HG03025 (cell line): ENCODE data around the gene TSKU.

Source experiments
- ATAC-seq: cut with Tn5 transposase; IDR thresholded peaks from one replicate; pipeline ENCODE4 v1.9.1; 2021; ENCODE audit warnings: mild to moderate bottlenecking, moderate library complexity; ENCODE audit not compliant: unreplicated experiment, low FRiP score

Gene TSKU

DNA sequence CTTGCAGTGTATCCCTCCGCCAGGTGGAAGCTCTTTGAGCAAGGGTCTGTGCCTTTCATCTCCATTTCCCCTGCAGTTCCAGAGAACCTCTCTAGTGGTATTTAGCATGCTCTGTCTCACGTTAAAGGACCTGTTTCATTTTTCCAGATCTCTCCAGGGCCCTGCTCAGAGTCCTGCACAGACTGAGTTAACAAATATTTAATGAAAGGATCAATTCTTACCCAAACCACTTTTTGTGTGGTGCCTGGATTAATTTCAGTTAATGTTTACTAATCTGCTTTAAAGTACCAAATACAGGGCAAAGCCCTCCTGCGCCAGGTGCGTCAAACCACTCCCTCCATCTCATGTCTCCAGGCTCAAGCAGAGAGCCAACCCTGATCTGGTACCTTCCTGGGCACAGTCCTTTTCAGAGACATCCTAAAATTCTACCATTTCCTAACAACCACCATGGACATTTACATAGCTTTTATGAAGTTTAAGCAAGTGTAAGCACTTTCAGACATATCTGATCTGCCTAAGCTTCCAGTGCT is 58.8 kb downstream of the TSKU start:
- no peak for ATAC-seq

DNA sequence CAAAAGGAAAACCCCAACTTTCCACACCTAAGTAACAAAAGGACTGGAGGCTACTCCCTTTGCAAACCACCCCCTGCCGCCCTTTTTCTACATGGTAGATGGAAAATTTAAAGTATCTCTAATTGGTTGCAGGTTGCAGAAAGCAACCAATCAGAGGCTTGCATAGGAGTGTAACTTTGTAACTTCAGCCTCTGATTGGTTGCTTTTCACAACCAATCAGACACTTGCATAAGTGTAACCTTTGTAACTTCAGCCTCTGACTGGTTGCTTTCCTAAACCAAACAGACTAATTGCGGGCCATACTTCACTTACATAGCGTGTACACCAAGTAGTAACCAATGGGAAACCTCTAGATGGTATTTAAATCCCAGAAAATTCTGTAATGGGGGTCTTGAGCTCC is 60.8 kb downstream of the TSKU start:
- ATAC-seq: no peak

DNA sequence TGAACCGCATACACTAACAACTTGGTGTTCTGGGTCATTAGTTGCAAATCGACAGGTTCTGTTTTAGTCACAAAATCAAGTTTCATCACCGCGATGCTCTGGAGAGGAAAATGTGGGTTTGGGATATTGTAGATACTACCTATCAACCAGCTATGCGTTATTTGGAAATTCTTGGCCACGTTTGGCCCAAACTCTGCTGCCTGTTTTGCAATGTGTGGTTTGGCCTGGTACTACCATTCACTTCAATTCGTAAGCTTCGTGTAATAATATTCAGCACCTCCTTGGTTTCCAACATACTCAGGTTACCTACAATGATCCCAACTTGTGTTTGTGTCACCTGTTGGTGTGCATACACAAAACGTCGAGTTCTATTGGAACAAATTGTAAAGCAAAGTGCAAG is 61.4 kb downstream of the TSKU start:
- ATAC-seq: no peak

DNA sequence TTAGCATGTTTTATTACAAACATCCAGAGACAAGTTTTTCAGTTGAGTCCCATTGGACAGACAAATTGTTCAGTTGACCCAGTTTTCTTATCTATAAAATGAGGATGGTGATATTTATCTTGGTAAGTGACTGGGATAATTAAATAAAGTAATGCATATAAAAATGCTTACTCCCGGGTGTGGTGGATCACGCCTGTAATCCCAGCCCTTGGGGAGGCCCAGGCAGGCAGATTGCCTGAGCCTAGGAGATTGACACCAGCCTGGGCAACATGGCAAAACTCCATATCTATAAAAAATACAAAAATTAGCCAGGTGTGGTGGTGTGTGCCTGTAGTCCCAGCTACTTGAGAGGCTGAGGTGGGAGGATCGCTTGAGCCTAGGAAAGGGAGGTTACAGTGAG is 61.9 kb downstream of the TSKU start:
- ATAC-seq: no peak

DNA sequence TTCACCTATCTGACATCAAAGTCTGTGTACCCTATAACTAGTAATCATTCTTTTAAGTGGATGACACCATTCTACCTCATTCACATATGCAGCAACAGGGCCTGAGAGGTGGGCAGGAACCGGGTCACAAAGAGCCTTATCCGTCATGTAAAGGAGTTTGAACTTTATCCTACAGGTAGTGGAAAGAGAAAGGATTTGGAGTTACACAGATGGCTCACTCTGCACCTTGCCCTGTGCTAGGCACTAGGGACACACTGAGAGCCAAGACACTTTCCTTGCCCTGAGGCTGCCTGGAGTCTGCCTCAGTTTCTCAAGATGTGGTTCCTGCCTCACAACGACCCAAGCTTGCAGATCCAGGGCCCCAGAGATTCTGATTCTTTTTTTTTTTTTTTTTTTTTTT is 63.3 kb downstream of the TSKU start:
- no peak for ATAC-seq
